K562 treated with DMSO at 1 percent for 24 hours (cell line): ENCODE measurements around the gene MSX1. TPM values are rescaled to one million over a fixed set of nuclear protein-coding genes. Genes with fewer than 3 reads are reported as not detected.

Experiments
- total RNA-seq: library from RNA; unstranded; fragments of 300-600 nt; gene quantifications from 2 replicates; pipeline ENCODE4 v1.2.3, GENCODE V29; 2022; ENCODE audit warnings: low read depth; ENCODE audit not compliant: insufficient read depth

Gene MSX1
- 12.2 and 13.9 TPM in 2 replicates for total RNA-seq

GRCh38 chr4:4859325-4859798 is at the start of gene MSX1:
MSX1 (plus strand) TSS chr4:4859665; CDS start chr4:4859900, 235 bp downstream.

Other genes starting within 250 kb of the MSX1 start
- not detected in 2 replicates for gene CYTL1, start 159.8 kb downstream of the MSX1 start, total RNA-seq
- 0.46 and 0.60 TPM in 2 replicates for gene STK32B, start 191.8 kb downstream of the MSX1 start, total RNA-seq